ENCODE data around the gene MPZL1. TPM values are rescaled to one million over a fixed set of nuclear protein-coding genes. Genes with fewer than 3 reads are reported as not detected.

MPZL1 gene
- 52.1 and 66.0 TPM in 2 replicates for total RNA-seq (2014; rRNA removed; shearing (Covaris generic))

GRCh38 chr1:167721617-167722151 is at the start of gene MPZL1:
TSS of gene MPZL1 (plus strand) at chr1:167721982. CDS start at chr1:167722152, 170 bp downstream.
- DNase-seq (ENCODE audit: low read depth), result peak; percentile 97

GRCh38 chr1:167672831-167673230 is 49.0 kb upstream of the MPZL1 start:
- DNase-seq (ENCODE audit: low read depth), result no peak

DNA sequence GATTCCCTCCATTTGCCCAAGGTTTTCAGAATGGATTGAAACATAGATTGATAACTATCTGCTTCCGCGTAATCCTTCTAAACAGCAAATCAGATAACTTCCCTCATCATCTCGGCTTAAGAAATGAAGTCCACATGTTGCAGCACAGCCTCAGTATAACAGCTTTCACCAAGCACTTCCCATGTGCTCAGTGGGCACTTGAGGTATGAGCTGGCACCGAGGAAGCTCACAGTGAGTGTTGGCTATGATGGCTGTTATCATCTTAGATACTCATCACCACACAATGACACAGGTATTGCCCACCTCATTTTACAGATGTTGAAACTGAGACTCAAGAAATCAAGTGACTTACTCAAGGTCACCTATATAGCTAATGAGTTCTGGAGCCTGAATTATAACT is 48.5 kb upstream of the MPZL1 start:
- DNase-seq (ENCODE audit: low read depth), result no peak

DNA sequence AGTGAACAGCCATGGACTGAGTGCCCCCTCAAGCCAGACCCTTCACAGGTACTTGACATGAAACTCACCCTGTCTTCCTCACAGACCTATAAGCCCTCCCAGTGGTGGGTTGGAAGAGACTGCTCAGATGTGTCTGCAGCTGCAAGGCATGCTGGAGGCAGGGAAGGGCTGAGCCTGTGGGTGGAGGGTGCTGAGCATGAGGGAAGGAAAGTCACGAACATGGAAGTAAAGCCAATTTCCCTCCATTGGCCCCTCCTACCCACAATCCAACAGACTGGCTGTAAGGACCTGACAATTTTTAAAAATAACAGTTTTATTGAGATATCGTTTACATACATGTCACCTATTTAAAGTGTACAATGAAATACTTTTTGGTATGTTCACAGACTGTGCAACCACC is 47.6 kb upstream of the MPZL1 start:
- no peak for DNase-seq (ENCODE audit: low read depth)

GRCh38 chr1:167675440-167675839 is 46.3 kb upstream of the MPZL1 start:
- no peak for DNase-seq (ENCODE audit: low read depth)

DNA sequence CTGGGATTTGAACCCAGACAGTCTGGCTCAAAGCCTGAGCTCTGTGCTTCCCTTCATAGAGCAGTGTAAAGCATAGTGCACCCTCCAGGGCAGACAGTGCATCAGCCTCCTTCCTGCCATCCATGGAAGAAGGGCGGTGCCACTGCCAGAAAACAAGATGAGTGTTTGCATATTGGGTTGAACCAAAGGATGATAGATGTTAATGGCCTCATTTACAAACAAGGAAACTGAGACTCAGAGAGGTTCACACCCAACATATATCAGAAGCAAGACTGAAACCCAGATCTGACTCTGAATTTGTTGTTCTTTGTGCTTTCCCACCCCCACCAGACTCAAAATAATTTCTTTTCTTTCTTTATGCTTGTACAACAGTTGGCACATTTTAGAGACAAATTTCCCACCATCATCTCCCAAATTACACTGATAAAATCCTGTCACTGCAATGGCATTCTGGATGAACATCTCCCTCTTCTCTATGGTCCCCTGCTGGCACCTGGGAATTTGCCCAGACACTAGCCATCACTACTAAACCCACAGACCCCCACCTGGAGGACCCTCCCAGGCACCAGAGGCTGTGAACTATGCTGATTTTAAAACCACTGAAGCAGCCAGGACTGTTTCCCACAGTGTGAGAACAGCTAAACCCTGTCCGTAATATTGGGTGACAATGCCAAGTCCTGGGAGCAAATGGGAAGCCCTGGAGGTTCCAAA is 45.4 kb upstream of the MPZL1 start:
- no peak for DNase-seq (ENCODE audit: low read depth)

GRCh38 chr1:167676916-167677848 is 44.6 kb upstream of the MPZL1 start:
- no peak for DNase-seq (ENCODE audit: low read depth)

- no peak for DNase-seq (ENCODE audit: low read depth)
These were observed 43.4 kb upstream of the MPZL1 start for GRCh38 chr1:167678422-167678821.

- no peak for DNase-seq (ENCODE audit: low read depth)
These were observed 42.9 kb upstream of the MPZL1 start for GRCh38 chr1:167678838-167679237.

DNA sequence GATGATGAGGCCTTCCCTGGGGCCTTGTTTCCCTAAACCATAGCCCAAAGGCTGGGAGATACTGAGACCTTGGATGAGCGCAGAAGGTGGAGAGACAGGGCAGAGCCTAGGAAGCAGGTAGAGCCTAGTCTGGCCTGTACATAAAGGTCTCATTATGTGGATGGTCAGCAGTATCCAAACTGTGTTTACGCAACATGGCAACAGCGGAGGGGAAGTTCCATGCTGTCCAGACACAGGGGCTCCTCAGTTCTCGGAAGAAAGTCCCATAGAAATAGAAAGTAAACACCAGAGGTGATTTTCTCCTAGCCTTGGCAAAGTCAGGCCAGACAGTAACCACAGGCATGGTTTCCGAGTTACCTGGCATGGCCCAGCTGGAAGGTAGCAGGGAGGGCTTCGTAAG is 42.1 kb upstream of the MPZL1 start:
- no peak for DNase-seq (ENCODE audit: low read depth)

- no peak for DNase-seq (ENCODE audit: low read depth)
These were observed 40.8 kb upstream of the MPZL1 start for GRCh38 chr1:167681024-167681423.

DNA sequence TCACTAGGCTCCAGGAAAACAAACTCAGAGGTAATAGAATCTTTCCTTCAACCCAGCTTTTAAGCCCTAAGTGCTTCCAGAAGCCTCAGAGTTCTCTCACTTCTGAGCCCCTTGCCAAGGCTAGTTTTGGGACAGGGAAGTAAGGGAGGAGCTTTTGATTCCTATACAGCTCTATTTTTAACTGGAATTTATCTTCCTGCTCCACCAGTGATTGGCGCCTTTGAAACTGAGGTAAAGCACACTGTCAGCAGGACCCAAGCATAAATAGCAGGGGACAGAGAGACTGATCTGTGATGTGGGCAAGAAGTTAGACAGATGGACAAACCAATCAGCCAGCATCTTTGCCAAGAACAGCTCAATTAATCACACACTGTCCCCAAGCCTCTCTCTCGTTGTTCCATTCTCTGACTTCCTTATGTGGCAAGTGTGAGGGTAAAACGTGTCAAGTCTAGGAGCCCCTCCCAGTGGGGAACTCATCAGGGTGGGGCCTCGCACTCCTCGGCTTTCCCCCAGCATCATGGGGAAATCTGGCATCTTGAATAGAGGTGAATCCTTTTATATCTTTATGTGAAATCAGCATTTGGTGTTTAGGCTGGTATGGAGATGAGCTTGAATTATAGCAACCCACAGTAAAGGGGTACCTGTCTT is 40.2 kb upstream of the MPZL1 start:
- DNase-seq (ENCODE audit: low read depth), result no peak

- no peak for DNase-seq (ENCODE audit: low read depth)
These were observed 38.6 kb upstream of the MPZL1 start for GRCh38 chr1:167683226-167683625.

GRCh38 chr1:167683641-167684502 is 37.9 kb upstream of the MPZL1 start:
- DNase-seq (ENCODE audit: low read depth), result peak; percentile 66

- DNase-seq (ENCODE audit: low read depth), result no peak
These were observed 35.9 kb upstream of the MPZL1 start for GRCh38 chr1:167685844-167686243.

GRCh38 chr1:167687919-167688519 is 33.8 kb upstream of the MPZL1 start:
- DNase-seq (ENCODE audit: low read depth), result peak; percentile 66

DNA sequence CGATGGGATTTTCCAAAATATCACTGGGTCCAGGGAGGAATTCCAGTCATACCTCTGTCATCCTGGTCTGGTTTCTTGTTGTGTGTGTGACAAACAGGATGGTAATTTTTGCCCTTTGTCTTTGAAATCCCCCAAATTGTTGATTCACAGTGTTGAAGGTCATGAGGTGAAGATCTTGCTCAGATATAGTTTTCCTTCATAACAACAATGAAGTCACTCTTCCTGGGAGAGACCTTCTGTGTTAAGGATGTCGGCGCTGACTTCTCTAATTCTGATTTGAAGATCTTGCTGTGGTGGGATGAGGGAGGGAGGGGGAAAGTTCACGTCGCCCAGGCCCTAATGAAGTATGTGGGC is 32.2 kb upstream of the MPZL1 start:
- DNase-seq (ENCODE audit: low read depth), result peak; percentile 34

GRCh38 chr1:167690053-167690452 is 31.7 kb upstream of the MPZL1 start:
- DNase-seq (ENCODE audit: low read depth), result no peak

GRCh38 chr1:167693425-167694045 is 28.2 kb upstream of the MPZL1 start:
- no peak for DNase-seq (ENCODE audit: low read depth)

GRCh38 chr1:167694691-167695090 is 27.1 kb upstream of the MPZL1 start:
- DNase-seq (ENCODE audit: low read depth), result no peak
